ENCODE measurements around the gene ATP6AP1.

The ATP6AP1 gene

GRCh38 chrX:154445776-154446175 lies 17.3 kb downstream of the ATP6AP1 start:
- H3K9me3 Mint-ChIP-seq: no peaks in the 10 kb centered on the region
- DNase-seq (ENCODE audit: low spot score in 2 of 2): no peak
- no peak overlapping the region for H3K4me3 Mint-ChIP-seq

DNA sequence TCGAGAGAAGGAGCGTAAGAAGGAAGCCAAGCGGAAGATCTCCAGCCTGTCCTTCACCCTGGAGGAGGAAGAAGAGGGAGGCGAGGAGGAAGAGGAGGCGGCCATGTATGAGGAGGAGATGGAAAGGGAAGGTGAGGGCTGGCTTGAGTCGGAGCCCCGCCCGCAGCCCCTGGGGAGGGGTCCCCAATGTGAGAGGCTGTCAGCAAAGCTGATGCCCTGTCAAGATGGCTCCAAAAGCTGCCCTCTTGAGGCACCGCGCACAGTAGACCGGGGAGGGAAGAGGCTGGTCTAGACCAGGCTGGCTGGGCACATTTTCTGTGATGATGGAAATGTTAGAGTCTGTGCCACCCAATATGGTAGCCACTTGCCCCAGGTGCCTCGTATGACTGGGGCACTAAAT lies 18.0 kb downstream of the ATP6AP1 start:
- H3K4me1 Mint-ChIP-seq: peaks cover 25% of the 10 kb centered on the region
- H3K4me3 Mint-ChIP-seq: no peak overlapping the region
- DNase-seq (ENCODE audit: low spot score in 2 of 2) (no peak), ATAC-seq (no peak)
- H3K9me3 Mint-ChIP-seq: no peaks in the 10 kb centered on the region
- peak overlapping the region; percentile 81 for H3K27ac Mint-ChIP-seq
- peaks cover 62% of the 10 kb centered on the region for H3K36me3 Mint-ChIP-seq

More at GRCh38 chrX:154445776-154446175, 17.3 kb downstream of the ATP6AP1 start:
- Mint-ChIP-seq H3K4me1 (peaks cover 27% of the 10 kb centered on the region), H3K27ac (peak overlapping the region; percentile 81), H3K36me3 (peaks cover 66% of the 10 kb centered on the region)
- no peak for ATAC-seq

GRCh38 chrX:154448484-154448883 lies 20.0 kb downstream of the ATP6AP1 start:
- Mint-ChIP-seq H3K4me1 (peaks cover 15% of the 10 kb centered on the region), H3K9me3 (no peaks in the 10 kb centered on the region), H3K27ac (no peak overlapping the region), H3K36me3 (peaks cover 56% of the 10 kb centered on the region), H3K4me3 (no peak overlapping the region)
- ATAC-seq: no peak
- DNase-seq (ENCODE audit: low spot score in 2 of 2): no peak

GRCh38 chrX:154449618-154450017 lies 21.1 kb downstream of the ATP6AP1 start:
- ATAC-seq (no peak), DNase-seq (ENCODE audit: low spot score in 2 of 2) (no peak)
- Mint-ChIP-seq H3K36me3 (peaks cover 58% of the 10 kb centered on the region), H3K27ac (no peak overlapping the region), H3K4me3 (no peak overlapping the region), H3K9me3 (no peaks in the 10 kb centered on the region), H3K4me1 (peaks cover 13% of the 10 kb centered on the region)

DNA sequence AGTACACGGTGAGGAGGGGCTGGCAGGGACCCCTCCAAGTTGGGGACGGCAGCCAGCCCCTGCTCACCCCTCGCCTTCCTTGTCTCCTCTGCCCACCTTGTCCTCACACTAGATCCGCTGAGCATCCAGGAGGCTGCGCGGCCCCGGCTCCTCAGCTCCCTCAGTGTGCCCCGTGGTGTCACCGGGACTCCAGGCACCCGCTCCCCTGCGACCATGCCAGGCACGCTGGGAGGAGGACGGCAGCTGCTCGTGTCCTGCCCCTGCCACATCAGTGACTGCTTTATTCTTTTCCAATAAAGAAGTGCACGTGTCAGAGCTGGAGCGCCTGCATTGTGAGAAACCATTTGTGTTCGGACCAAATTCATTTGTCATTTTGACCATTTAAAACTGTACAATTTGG lies 21.8 kb downstream of the ATP6AP1 start:
- peaks cover 13% of the 10 kb centered on the region for H3K4me1 Mint-ChIP-seq
- H3K4me3 Mint-ChIP-seq: no peak overlapping the region
- no peak for ATAC-seq
- H3K27ac Mint-ChIP-seq: no peak overlapping the region
- no peak for DNase-seq (ENCODE audit: low spot score in 2 of 2)
- H3K36me3 Mint-ChIP-seq: peaks cover 58% of the 10 kb centered on the region
- no peaks in the 10 kb centered on the region for H3K9me3 Mint-ChIP-seq

DNA sequence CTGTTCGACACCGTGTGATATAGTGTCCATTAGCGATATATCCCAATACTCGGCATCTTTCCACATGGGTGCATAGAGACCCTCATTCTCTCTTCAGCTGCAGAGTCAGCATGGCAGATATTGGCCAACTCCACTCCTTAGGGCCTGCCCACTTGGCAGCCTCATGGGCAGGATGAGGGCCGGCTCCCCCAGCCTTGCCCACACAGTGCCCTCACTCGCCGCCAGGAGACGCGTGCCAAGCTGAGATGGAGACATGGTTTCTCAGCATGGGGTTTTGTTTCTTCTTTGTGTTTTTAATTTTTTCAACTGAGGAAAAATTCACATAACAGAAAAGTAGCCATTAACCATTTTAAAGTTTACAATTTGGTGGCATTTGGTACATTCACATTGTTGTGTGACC lies 24.3 kb downstream of the ATP6AP1 start:
- DNase-seq (ENCODE audit: low spot score in 2 of 2): no peak
- Mint-ChIP-seq H3K9me3 (no peaks in the 10 kb centered on the region), H3K4me1 (peaks cover 6% of the 10 kb centered on the region), H3K4me3 (no peak overlapping the region), H3K36me3 (peaks cover 49% of the 10 kb centered on the region), H3K27ac (no peak overlapping the region)
- ATAC-seq: no peak

DNA sequence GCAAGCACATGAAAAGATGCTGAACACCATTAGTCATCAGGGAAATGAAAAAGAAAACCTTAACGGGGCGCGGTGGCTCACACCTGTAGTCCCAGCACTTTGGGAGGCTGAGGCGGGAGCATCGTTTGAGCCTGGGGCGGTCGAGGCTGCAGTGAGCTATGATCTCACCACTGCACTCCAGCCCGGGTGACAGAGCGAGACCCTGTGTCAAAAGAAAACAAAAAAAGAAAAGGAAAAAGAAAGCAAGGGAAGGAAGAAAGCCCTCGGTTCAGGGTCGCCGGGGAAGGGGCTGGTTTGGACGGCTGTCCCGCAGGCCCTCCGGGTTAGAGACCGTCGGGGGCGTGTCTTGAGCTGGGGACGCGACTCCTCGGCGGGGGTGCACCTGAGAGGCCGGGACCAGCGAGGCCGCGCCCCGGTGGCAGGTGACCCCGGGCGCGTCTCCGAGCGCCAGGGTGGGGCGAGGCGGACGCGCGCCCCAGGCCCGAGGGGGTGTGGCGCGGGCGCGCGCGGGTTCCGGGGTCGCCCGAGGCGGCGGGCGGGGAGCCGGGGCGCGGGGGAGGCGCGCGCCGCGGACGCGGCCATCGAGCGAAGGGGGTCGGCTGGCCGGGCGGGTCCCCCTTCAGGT lies 29.1 kb downstream of the ATP6AP1 start:
- Mint-ChIP-seq H3K36me3 (peaks cover 38% of the 10 kb centered on the region), H3K9me3 (no peaks in the 10 kb centered on the region), H3K27ac (peak overlapping the region; percentile 95), H3K4me3 (peak overlapping the region; percentile 89), H3K4me1 (peaks cover 30% of the 10 kb centered on the region)
- DNase-seq (ENCODE audit: low spot score in 2 of 2) (no peak), ATAC-seq (peak; percentile 76)

- peak; percentile 83 for ATAC-seq
- DNase-seq (ENCODE audit: low spot score in 2 of 2): peak; percentile 69 to 83
- Mint-ChIP-seq H3K4me1 (peaks cover 30% of the 10 kb centered on the region), H3K36me3 (peaks cover 41% of the 10 kb centered on the region), H3K9me3 (no peaks in the 10 kb centered on the region), H3K4me3 (peak within 1 kb of the TSS; percentile 89), H3K27ac (peak within 1 kb of the TSS; percentile 95)
Measured at GRCh38 chrX:154458116-154458953, 29.9 kb downstream of the ATP6AP1 start, which contains the start of gene PLXNA3. Gene PLXNA3 (plus strand): TSS chrX:154458281. CDS start chrX:154460184, 1,903 bp downstream.

DNA sequence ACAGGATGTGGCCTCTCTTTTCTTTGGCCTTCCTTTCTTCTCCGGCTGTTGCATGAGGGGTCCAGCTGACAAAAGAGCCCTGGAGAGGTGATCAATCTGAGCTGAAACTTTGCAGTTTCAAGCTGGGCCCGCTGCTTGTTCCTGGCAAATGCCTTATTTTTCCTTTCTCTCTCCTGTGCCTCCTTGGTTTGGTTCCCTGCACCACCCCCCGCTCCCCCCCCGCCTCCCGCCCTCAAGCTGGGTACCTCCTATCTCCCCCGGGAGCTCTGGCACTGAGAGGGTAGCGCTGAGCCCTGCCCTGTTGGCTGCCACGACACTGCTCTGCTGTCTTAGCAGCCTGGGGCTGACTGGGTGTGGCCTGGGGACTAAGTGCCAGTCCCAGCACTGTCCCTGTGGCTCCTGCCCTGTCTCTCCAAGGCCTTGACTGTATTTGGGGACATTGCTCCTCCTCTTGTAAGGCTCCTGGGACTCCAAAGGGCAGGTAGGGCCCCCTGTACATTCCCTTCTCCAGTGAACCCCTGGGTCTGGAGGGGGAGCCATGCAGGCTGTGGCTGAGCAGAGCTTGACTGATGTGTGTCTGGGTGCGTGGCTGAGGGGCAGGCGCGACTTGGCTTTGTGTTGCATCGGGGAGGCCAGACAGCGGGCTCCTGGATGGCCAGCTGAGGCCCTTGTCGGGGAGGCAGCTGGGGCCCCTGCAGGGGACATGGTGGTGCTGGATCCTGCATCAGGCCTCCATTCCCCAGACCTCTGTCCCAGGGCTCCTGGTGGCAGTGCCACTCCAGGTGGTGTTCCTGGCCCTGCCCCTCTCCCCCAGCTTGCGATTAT lies 30.7 kb downstream of the ATP6AP1 start:
- H3K4me1 Mint-ChIP-seq: peaks cover 30% of the 10 kb centered on the region
- H3K36me3 Mint-ChIP-seq: peaks cover 36% of the 10 kb centered on the region
- H3K27ac Mint-ChIP-seq: peak overlapping the region; percentile 71
- H3K4me3 Mint-ChIP-seq: peak overlapping the region; percentile 76
- DNase-seq (ENCODE audit: low spot score in 2 of 2) (no peak), ATAC-seq (peak; percentile 62)
- no peaks in the 10 kb centered on the region for H3K9me3 Mint-ChIP-seq

- no peak for DNase-seq (ENCODE audit: low spot score in 2 of 2)
- peak overlapping the region; percentile 76 for H3K4me3 Mint-ChIP-seq
- no peak for ATAC-seq
- H3K27ac Mint-ChIP-seq: no peak overlapping the region
- H3K9me3 Mint-ChIP-seq: no peaks in the 10 kb centered on the region
- H3K36me3 Mint-ChIP-seq: peaks cover 36% of the 10 kb centered on the region
- peaks cover 30% of the 10 kb centered on the region for H3K4me1 Mint-ChIP-seq
Measured at GRCh38 chrX:154459832-154460231, 31.4 kb downstream of the ATP6AP1 start.

GRCh38 chrX:154460326-154460725 lies 31.8 kb downstream of the ATP6AP1 start:
- ATAC-seq (no peak), DNase-seq (ENCODE audit: low spot score in 2 of 2) (no peak)
- Mint-ChIP-seq H3K9me3 (no peaks in the 10 kb centered on the region), H3K4me1 (peaks cover 30% of the 10 kb centered on the region), H3K4me3 (peak overlapping the region; percentile 76), H3K27ac (no peak overlapping the region), H3K36me3 (peaks cover 39% of the 10 kb centered on the region)

DNA sequence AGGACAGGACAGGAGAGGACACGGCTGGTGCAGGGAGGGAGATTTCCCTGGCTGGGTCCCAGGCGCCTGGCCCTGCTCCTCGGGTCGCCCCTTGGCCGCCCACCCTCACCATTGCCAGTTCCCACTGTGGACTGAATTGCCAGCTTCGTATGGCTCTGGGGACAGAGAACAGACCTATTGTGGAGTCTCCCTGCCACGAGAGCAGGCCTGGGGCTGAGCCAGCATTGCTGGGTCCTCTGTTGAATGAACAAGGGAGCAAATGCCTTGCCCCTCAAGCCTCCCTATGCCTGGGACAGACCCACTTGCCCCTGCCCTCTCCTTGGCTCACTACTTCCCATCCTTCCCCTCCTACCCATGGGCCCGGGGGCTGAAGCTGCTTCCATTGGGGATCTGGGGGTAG lies 33.9 kb downstream of the ATP6AP1 start:
- H3K27ac Mint-ChIP-seq: no peak overlapping the region
- DNase-seq (ENCODE audit: low spot score in 2 of 2): no peak

DNA sequence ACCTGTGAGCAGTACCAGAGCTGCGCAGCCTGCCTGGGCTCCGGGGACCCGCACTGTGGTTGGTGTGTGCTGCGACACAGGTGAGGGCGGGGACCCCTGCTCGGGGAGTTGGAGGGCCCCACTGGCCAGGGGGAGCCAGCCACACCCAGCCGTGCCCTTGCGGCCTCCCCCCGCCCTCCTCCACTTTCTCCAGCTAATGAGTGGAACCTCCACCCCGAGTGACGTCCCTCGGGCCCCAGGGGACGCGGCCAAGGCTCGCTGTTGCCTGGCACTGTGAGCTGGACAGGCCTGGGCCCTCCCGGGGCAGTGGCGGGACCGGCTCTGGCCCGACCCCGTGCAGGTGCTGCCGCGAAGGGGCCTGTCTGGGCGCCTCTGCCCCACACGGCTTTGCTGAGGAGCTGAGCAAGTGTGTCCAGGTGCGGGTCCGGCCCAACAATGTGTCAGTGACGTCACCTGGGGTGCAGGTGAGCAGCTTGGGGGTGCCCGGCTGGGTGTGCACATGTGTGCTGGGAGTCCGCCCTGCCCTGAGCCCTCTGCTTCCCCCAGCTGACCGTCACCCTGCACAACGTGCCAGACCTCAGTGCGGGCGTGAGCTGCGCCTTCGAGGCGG lies 35.2 kb downstream of the ATP6AP1 start:
- Mint-ChIP-seq H3K27ac (no peak overlapping the region), H3K36me3 (peaks cover 49% of the 10 kb centered on the region), H3K4me3 (no peak overlapping the region), H3K9me3 (no peaks in the 10 kb centered on the region), H3K4me1 (peaks cover 24% of the 10 kb centered on the region)
- no peak for ATAC-seq
- DNase-seq (ENCODE audit: low spot score in 2 of 2): no peak

More for the DNA sequence above, 33.9 kb downstream of the ATP6AP1 start:
- no peak for ATAC-seq
- H3K4me1 Mint-ChIP-seq: peaks cover 26% of the 10 kb centered on the region
- peaks cover 46% of the 10 kb centered on the region for H3K36me3 Mint-ChIP-seq
- H3K9me3 Mint-ChIP-seq: no peaks in the 10 kb centered on the region
- no peak overlapping the region for H3K4me3 Mint-ChIP-seq

DNA sequence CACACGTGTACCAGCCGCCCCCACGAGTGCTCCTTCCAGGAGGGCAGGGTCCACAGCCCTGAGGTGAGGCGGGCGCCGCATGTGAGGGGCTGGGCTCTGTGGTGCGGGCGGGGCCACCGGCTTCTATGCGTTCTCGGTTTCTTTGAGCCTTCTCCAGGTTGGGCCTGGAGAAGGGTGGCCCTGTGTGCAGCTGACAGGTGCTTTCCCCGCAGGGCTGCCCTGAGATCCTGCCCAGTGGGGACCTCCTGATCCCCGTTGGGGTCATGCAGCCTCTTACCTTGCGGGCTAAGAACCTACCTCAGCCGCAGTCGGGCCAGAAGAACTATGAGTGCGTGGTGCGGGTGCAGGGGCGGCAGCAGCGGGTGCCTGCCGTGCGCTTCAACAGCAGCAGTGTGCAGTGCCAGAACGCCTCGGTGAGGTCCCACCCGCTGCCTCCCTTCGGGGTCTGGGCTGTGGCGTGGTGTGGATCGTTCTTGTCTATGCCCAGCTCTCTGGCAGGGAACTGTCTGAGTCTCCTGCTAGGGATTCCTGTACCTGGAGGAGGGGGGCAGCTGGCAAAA lies 36.4 kb downstream of the ATP6AP1 start:
- no peaks in the 10 kb centered on the region for H3K9me3 Mint-ChIP-seq
- peaks cover 16% of the 10 kb centered on the region for H3K4me1 Mint-ChIP-seq
- H3K4me3 Mint-ChIP-seq: no peak overlapping the region
- H3K36me3 Mint-ChIP-seq: peaks cover 61% of the 10 kb centered on the region
- DNase-seq (ENCODE audit: low spot score in 2 of 2) (no peak), ATAC-seq (no peak)
- no peak overlapping the region for H3K27ac Mint-ChIP-seq

- Mint-ChIP-seq H3K27ac (no peak overlapping the region), H3K36me3 (peaks cover 64% of the 10 kb centered on the region), H3K9me3 (no peaks in the 10 kb centered on the region), H3K4me3 (no peak overlapping the region), H3K4me1 (peaks cover 11% of the 10 kb centered on the region)
- ATAC-seq: no peak
- no peak for DNase-seq (ENCODE audit: low spot score in 2 of 2)
Measured at GRCh38 chrX:154465601-154466000, 37.1 kb downstream of the ATP6AP1 start.
